Tibial nerve (tissue), 4 donors: Measurements from ENCODE around the gene SPEN.

Experiments
- EP300 ChIP-seq, 2 donors: sonication (generic); formaldehyde crosslinking; IDR thresholded peaks; one replicate each; pipeline ENCODE4 v1.6.1; 2017; ENCODE audit warnings: antibody characterized with exemption in 2 of 2, mild to moderate bottlenecking in 1 of 2
- POLR2A ChIP-seq, 2 donors: fragments of 450-650 bp; IDR thresholded peaks; one replicate each; pipeline ENCODE4 v1.6.1; 2017; ENCODE audit warnings: antibody characterized with exemption in 2 of 2, mild to moderate bottlenecking in 2 of 2, moderate library complexity in 2 of 2
- TF ChIP-seq, protein P1 (sequence below), 5 experiments: fragments of 200-600 bp in 3 of 5; fragments of 450-650 bp in 2 of 5; sonication (generic) in 3 of 5; IDR thresholded peaks; one replicate each; pipeline ENCODE4 v1.5.1; 2016 to 2019; ENCODE audit warnings: antibody characterized with exemption in 5 of 5, mild to moderate bottlenecking in 3 of 5, moderate library complexity in 2 of 5

DNA sequence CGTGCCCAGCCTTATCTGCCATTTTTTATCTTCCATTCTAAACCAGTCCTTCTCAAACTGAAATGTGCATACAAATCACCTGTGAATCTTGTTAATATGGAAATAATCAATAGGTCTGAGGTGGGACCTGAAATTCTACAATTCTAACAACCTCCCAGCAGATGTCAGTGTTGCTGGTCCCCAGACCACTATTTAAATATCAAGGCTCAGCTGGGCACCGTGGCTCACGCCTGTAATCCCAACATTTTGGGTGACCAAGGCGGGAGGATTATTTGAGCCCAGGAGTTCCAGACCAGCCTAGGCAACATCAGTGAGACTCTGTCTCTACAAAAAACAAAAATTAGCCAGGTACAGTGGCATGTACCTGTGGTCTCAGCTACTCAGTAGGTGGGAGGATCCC is 44.1 kb upstream of the SPEN start:
- TF ChIP-seq, protein P1, sequence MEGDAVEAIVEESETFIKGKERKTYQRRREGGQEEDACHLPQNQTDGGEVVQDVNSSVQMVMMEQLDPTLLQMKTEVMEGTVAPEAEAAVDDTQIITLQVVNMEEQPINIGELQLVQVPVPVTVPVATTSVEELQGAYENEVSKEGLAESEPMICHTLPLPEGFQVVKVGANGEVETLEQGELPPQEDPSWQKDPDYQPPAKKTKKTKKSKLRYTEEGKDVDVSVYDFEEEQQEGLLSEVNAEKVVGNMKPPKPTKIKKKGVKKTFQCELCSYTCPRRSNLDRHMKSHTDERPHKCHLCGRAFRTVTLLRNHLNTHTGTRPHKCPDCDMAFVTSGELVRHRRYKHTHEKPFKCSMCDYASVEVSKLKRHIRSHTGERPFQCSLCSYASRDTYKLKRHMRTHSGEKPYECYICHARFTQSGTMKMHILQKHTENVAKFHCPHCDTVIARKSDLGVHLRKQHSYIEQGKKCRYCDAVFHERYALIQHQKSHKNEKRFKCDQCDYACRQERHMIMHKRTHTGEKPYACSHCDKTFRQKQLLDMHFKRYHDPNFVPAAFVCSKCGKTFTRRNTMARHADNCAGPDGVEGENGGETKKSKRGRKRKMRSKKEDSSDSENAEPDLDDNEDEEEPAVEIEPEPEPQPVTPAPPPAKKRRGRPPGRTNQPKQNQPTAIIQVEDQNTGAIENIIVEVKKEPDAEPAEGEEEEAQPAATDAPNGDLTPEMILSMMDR (IDR thresholded peaks at IDR 0.05) = peak in 4 of 5 experiments; percentile 8 to 36 (median 30)
- TF ChIP-seq POLR2A (IDR thresholded peaks at IDR 0.05) = no peak
- no peak for TF ChIP-seq EP300 (IDR thresholded peaks at IDR 0.05)
